Mesodermal cell (in vitro differentiated cells): ENCODE results near the gene PRKAA1.

Experiments
- H3K27ac ChIP-seq: 2 replicates; pipeline ENCODE4 v1.7.0; 2013; ENCODE audit warnings: mild to moderate bottlenecking, low read depth, low read length, moderate library complexity; ENCODE audit not compliant: severe bottlenecking
- H3K36me3 ChIP-seq: 2 replicates; pipeline ENCODE4 v1.7.1; 2013; ENCODE audit warnings: mild to moderate bottlenecking, low read length, moderate library complexity; ENCODE audit not compliant: control insufficient read depth, insufficient read depth
- H3K4me1 ChIP-seq: one replicate; pipeline ENCODE4 v1.7.1; 2013; ENCODE audit warnings: mild to moderate bottlenecking, low read length; ENCODE audit not compliant: insufficient read depth, control insufficient read depth, poor library complexity, severe bottlenecking
- H3K4me3 ChIP-seq: 2 replicates; pipeline ENCODE4 v1.7.0; 2013; ENCODE audit warnings: low read length, control low read depth, mild to moderate bottlenecking; ENCODE audit not compliant: insufficient read depth, poor library complexity, severe bottlenecking; ENCODE audit errors: extremely low read depth
- H3K9me3 ChIP-seq: 2 replicates; pipeline ENCODE4 v1.7.1; 2013; ENCODE audit warnings: mild to moderate bottlenecking, low read length, moderate library complexity; ENCODE audit not compliant: control insufficient read depth
- WGBS, 2 experiments: methylation state at CpG; one replicate each; pipeline ENCODE4 v1.1.5; 2013; ENCODE audit warnings: missing lambda C conversion rate in 2 of 2; ENCODE audit not compliant: insufficient coverage in 2 of 2; 5-methylcytosine and 5-hydroxymethylcytosine counted together

PRKAA1 gene

DNA sequence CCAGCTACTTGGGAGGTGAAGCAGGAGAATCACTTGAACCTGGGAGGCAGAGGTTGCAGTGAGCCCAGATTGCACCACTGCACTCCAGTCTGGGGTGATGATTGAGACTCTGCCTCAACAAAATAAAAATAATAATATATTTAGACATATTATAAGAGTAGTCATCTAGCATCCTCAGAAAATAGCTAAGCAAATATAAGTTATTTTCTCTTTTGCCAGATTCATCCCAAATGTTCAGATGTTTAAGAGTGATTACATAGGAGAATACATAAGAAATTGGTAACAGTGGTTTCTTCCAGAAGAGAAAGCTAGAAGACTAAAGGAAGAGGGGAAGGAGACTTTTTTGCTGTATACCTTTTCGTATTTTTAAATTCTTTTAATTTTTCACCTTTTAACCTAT, 20.0 kb downstream of the PRKAA1 start:
- no peaks in the 10 kb centered on the region for H3K9me3 ChIP-seq
- H3K36me3 ChIP-seq, result peaks cover 34% of the 10 kb centered on the region
- H3K4me3 ChIP-seq, result no peak overlapping the region
- no CpG with 5 or more reads among the region's 1 CpG for WGBS, 2 experiments
- no peak overlapping the region for H3K27ac ChIP-seq
- H3K4me1 ChIP-seq, result no peaks in the 10 kb centered on the region

DNA sequence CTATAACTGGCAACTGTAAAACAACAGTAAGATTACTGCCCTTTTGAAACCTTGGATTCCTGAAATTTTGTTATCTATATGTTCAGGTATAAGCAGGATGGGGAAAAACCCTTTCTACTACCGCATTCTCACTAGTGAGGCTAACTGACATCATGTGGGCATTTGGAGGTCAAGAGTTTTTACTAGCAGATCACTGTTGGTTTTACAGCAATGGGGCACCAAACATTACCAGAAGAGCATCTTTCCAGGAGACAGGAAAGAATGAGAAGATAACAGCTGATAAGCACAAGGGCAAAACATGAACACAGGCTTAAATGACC, 21.6 kb downstream of the PRKAA1 start:
- WGBS, 2 experiments, result no CpG with 5 or more reads among the region's 1 CpG
- Histone ChIP-seq H3K36me3 (peaks cover 42% of the 10 kb centered on the region), H3K4me1 (no peaks in the 10 kb centered on the region), H3K4me3 (no peak overlapping the region), H3K27ac (no peak overlapping the region), H3K9me3 (no peaks in the 10 kb centered on the region)

DNA sequence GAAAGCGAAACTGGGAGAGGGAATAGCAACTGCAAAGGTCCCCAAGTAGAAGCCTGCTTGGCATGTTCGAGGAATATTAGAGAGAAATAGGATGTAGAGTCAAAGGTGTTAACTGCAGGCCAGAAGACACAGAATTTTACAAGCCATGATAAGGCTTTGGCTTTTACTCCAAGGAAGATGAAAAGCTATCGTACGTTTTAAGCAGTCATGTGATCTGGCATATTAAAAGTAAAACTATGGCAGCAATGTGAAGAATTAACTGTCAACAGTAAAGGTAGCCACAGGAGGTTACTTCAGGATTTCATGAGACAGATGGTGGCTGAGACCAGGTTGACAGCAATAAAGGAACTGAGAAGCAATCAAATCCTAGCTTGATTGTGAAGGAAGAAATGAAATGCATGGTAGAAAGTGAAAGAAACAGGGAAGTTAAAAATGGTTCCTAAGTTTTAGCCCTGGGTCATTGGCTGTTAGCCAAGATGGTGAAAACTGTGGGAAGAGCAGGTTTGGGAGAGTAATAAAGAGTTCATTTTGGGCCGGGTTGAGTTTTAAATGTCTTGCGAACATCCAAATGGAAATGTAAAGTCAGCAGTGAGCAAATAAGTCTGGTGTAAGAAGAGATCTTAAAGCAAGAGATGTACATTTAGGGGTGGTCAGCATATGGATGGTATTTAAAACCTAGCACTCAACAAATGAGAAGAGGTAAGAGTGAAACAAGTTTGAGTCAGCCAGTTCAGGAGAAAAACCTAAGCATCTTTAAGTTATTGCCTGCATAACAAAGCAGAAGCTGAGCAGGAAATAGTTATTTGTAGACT, 22.1 kb downstream of the PRKAA1 start:
- 90 to 96% methylated on average over 6 of the region's 6 CpGs for WGBS, 2 experiments
- H3K9me3 ChIP-seq, result no peaks in the 10 kb centered on the region
- H3K36me3 ChIP-seq, result peaks cover 48% of the 10 kb centered on the region
- no peak overlapping the region for H3K27ac ChIP-seq
- H3K4me1 ChIP-seq, result no peaks in the 10 kb centered on the region
- H3K4me3 ChIP-seq, result no peak overlapping the region

DNA sequence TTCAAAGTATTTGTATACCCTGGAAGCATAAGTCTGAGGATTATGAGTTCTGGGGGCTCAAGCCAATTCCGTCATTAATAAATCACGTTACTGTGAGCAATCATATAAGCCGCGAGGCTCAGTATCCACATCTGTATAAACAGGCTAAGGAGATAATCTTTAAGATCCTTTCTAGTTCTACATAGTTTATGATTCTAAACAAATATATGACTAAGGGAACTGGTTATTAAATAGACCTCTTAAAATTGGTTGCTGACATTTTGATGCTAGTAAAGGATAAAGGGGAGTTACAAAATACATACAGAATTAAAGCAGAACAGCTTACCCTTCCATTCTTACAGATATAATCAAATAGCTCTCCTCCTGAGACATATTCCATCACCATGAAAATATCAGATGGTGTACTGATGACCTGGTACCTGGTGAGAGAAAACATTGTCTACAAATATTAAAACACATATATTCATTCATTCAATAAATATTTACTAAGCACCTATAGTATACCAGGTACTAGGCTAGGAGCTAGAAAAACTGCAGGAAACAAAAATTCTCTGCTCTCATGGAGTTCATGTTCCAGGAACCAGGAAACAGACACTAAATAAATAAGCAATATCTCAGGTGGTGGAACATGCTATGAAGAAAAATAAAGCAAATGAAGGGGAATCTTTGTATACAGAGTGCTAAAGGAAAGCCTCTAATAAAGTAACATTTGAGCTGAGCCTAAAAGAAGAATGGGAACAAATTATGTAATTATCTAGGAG, 22.9 kb downstream of the PRKAA1 start:
- Histone ChIP-seq H3K27ac (no peak overlapping the region), H3K36me3 (peaks cover 51% of the 10 kb centered on the region), H3K4me1 (no peaks in the 10 kb centered on the region), H3K9me3 (no peaks in the 10 kb centered on the region), H3K4me3 (no peak overlapping the region)
- 85% methylated on average over 2 of the region's 4 CpGs; no CpG with 5 or more reads in 1 of the 2 experiments for WGBS, 2 experiments

DNA sequence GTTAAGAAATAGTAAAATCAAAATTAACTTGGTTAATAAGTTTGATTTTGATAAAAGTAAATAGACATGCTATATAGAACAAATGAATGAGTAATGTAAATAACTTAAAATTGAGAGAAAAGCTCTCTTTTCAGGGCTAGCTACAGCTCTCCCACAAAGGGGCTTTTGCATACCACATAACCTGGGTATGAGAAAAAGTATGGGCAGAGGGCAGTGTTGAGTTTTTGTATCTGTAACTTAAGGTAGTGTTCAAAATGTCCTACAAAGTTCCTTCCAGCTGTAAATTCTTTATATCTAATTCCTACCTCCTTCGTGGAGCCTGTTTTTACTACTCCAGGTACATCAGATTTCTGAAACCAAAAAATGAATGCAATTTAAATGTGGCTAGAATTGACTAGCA, 23.6 kb downstream of the PRKAA1 start:
- Histone ChIP-seq H3K4me3 (no peak overlapping the region), H3K9me3 (no peaks in the 10 kb centered on the region), H3K4me1 (no peaks in the 10 kb centered on the region), H3K27ac (no peak overlapping the region), H3K36me3 (peaks cover 54% of the 10 kb centered on the region)
- WGBS, 2 experiments, result no CpG with 5 or more reads among the region's 1 CpG

DNA sequence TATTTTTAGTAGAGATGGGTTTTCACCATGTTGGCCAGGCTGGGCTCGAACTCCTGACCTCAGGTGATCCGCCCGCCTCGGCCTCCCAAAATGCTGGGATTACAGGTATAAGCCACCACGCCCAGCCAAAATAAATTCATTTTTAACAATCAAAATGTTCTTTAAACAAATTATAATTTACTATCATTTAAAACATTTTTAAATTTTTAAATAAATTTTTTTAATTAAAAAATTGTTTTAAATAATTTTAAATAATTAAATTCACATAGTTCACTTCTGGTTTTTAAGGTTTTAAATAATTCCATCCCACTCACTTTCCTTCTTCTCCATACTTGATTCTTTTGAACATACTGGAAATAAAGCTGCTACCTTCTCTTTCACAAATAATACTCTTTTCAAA, 27.4 kb downstream of the PRKAA1 start:
- 77% methylated on average over 4 of the region's 5 CpGs; no CpG with 5 or more reads in 1 of the 2 experiments for WGBS, 2 experiments
- H3K36me3 ChIP-seq, result peaks cover 62% of the 10 kb centered on the region
- H3K4me1 ChIP-seq, result no peaks in the 10 kb centered on the region
- no peak overlapping the region for H3K27ac ChIP-seq
- no peak overlapping the region for H3K4me3 ChIP-seq
- no peaks in the 10 kb centered on the region for H3K9me3 ChIP-seq

DNA sequence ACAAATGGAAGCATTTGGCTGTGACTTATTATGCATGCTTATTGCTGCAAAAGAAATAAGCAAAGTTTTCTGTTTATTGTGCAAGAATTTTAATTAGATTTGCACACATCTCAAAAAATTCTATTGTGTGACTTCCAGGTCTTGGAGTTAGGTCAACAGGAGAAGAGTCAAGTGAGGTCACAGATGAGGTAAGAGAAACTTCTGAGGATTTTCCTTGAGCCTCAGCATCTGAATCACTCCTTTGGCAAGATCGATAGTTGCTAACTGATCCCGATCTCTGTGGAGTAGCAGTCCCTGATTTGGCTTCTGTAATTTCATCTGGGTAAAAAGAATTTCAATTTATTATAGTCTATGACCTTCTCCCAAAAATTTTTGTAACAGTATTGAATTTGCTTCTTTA, 35.5 kb downstream of the PRKAA1 start:
- Histone ChIP-seq H3K36me3 (peaks cover 54% of the 10 kb centered on the region), H3K27ac (no peak overlapping the region), H3K9me3 (no peaks in the 10 kb centered on the region), H3K4me1 (no peaks in the 10 kb centered on the region), H3K4me3 (no peak overlapping the region)
- WGBS, 2 experiments, result no CpG with 5 or more reads among the region's 2 CpGs

DNA sequence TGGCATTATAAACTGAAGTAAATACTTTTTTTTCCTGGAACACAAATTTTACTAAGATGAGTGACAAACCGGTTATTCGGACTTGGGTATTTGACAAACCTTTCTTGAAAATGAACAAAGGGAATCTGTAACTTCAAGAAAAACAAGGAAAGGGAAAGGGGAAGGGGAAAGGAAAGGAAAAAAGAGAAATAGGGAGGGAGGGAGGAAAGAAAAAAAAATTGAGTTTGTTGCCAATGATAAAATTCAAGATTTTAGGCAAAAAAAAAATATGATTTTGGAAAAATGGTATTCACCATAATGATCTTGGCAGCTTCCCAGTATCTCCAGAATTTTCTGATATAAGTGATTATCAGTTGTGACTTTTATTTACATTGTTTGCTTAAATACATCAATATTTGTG, 40.8 kb downstream of the PRKAA1 start:
- 100% methylated on average over 2 of the region's 2 CpGs; no CpG with 5 or more reads in 1 of the 2 experiments for WGBS, 2 experiments
- H3K9me3 ChIP-seq, result no peaks in the 10 kb centered on the region
- H3K36me3 ChIP-seq, result peaks cover 24% of the 10 kb centered on the region
- no peak overlapping the region for H3K4me3 ChIP-seq
- H3K27ac ChIP-seq, result no peak overlapping the region
- no peaks in the 10 kb centered on the region for H3K4me1 ChIP-seq

DNA sequence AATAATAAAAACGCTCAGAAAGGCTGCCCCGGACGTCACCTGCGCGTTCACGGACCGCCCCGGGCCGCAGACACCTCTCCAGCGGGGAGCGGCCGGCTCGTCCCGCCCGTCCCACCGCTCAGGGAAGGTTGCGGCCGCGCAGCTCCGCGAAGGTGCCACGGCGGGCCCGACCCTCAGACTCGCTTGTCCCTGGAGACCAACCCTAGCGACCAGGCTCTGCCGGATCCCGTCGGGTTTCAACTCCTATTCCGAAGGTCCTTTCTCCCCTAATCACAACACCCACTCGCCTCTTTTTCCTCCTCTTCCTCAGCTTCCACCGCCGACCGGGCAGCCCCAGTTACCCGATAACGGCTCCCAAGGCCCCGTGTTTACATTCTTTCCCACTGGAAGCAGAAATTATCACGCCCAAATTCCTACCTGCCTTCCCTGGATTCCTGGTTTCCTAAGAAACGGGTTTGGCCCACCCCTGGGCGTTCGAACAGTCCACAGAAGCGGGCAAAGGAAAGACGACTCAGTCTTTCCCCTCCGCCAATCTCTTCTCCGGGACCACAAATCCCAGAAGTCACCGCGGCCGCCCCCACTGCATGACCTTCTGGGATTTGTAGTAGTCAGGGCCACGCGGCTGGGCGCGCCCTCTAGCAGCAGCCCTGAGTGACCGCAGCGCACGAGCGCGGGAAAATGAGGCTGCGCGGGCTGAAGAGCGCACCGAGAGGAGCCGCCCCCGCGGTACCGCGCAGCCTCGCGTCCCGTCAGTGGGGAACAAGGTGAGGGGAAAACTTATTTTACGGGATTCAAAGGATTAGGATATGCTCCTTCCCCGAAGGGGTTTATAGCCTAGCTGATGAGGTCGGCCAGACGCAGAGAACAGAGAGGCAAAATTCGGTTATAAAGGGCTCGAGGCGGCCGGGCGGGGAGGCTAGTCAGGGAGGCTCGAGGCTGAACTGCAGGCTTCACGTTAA, 42.5 kb downstream of the PRKAA1 start, which contains the start of gene TTC33:
Gene TTC33 (minus strand): TSS at position 555 of the 959 bp plus-strand sequence. CDS start 8,943 bp downstream, outside the sequence.
- WGBS, 2 experiments, result 11% methylated on average over 71 of the region's 80 CpGs
- Histone ChIP-seq H3K4me3 (peak within 1 kb of the TSS; percentile 93), H3K9me3 (peaks cover 7% of the 10 kb centered on the region), H3K27ac (peak within 1 kb of the TSS; percentile 96), H3K4me1 (no peaks in the 10 kb centered on the region), H3K36me3 (peaks cover 32% of the 10 kb centered on the region)

DNA sequence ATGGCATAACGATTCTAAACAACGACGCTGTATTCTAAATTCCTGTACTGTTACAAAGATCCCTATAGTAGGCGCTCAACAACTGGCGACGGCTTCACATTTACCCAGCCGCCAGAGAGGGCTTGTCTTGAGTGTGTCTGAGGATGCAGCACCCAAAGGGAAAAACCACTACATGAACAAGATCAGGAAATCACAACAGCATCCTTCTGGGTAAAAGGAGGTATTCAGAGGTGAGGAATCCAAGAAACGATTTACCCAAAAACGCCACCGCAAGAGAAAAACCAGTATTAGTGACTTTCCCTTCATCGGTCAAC, 43.1 kb downstream of the PRKAA1 start:
- Histone ChIP-seq H3K36me3 (peaks cover 38% of the 10 kb centered on the region), H3K9me3 (peaks cover 8% of the 10 kb centered on the region), H3K27ac (peak overlapping the region; percentile 96), H3K4me1 (no peaks in the 10 kb centered on the region), H3K4me3 (peak overlapping the region; percentile 93)
- 0% methylated on average over 2 to 3 of the region's 11 CpGs for WGBS, 2 experiments
